ENCODE measurements around the gene TRIM65.
A peak's percentile ranks its signal among the peaks of the same experiment; 100 is the strongest.

DNA sequence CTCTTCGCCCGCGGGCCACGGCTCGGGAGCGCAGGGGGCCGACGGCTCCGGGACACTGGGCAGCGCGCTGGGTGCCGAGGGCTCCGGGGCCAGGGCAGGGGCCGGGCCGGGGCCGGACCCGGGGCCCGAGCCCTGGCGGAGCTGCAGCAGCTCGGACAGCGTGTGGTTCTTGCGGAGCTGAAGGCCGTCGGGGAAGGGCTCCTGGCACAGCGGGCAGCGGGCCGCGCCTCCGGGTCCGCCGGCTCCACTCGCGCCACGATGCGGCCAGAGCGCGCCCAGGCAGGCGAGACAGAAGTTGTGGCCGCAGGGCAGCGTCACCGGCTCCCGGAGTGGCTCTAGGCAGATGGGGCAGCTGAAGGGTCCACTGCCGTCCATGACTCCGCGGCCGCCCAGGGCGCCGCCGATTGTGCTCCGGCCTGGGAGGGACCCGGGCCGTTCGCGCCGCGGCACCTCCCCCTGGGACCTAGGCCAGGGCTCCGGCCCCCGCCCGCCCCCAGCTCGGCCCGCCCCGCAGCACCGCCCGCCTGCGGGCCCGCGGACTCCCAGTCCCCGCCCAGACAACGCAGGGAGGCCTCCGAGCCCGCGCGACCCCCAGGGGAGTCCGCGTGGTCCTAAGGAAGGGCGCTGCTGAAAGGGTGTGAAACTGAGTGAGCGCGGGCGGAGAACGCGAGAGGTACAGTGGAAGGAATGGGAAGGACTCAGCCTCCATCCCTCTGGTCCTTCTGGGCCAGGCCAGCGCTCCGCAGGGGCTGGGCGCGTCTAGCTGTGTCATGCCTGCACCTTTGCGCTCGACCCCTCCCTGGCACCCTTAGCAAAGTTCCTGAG lies 18.4 kb downstream of the TRIM65 start, which contains the start of gene TRIM47:
- TF ChIP-seq CTCF (IDR thresholded peaks at IDR 0.05) (peak in 2 of 6 experiments; percentile 10 to 45), POLR2A (IDR thresholded peaks at IDR 0.05) (peak; percentile 23 to 51)

Measured in adrenal gland (tissue), 5 donors.